Stimulated activated CD4-positive, alpha-beta T cell treated with anti-CD3 and anti-CD28 coated beads, Interleukin-15, amount 100 ng/mL, for 1 hour (primary cell): Measurements from ENCODE around the gene GTPBP6.
"Not testable (repeated sequence)": the region's sequence is repeated elsewhere in the genome, so short reads cannot be mapped to it uniquely, and the experiment has no call there.

Experiments used
- DNase-seq, 2 donors: peaks; one replicate each; pipeline ENCODE4 v3.0.0-alpha.2; 2020; ENCODE audit warnings: low read depth in 1 of 2, low spot score in 1 of 2

The GTPBP6 gene

DNA sequence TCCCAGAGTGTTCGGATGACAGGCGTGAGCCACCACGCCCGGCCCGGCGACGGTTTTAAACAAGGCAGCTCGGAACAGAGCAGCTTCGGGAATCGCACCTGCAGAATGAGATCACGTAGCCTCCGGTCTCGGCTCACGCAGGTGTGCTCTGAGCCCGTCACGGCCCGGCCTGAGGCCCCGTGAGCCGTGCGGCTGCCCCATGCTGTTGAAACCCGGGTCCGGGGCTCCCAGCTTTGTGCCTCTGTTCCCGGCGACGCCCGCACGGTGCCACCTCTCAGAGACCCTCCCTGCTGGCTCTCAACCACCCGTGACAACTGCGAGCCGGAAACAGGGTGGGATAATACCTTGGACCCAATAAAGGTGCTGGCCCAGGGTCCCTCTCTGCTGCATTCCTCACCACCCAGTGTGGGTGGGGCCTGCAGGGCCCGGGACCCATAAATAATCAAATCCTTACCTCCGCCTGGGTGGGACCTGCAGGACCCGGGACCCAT lies 50.8 kb downstream of the GTPBP6 start:
- DNase-seq, result no peak

DNA sequence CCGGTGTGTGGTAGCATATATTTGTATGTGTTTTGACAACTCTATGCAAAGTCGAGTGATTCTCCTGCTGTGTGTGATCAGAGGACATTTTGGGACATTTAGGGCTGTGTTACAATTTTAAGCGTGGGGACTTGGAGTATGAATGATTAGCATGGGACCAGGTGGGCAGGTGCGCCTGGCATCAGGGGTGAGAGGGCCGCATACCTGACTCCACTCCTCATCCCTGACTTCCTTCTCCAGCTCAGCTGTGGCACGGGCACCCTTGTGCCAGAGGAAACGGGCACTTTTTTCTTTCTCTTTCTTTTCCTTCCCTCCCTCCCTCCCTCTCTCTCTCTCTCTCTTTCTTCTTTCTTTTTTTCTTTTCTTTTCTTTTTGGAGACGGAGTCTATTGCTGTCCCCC lies 53.1 kb downstream of the GTPBP6 start:
- DNase-seq, result no peak

DNA sequence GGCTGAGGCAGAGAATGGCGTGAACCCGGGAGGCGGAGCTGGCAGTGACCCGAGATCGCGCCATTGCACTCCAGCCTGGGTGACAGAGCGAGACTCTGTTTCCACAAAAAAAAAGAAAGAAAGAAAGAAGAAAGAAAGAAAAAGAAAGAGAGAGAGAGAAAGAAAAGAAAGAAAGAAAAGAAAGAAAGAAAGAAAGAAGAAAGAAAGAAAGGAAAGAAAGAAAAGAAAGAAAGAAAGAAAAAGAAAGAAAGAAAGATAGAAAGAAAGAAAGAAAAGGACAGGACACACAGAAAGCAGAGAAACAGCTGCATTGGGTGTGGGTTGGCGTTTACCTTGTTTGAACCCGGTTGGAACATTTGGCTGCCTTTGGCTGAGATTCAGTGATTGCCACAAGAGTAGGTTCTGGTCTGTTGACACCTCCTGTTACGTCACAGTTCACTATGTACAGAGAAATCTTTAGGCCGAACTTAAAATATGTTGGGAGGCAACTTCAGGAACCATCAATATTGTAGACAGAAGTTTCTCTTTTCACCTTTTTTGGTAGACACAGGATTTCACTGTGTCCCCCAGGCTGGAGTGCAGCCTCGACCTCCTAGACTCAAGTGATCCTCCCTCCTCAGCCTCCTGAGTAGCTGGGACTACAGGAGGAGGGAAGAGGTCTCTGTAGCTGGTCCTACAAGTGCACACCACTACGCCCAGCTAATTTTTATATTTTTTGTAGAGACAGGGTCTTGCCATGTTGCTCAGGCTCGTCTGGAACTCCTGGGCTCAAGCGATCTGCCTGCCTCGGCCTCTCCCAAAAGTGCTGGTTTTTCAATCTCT lies 53.8 kb downstream of the GTPBP6 start:
- no peak for DNase-seq

DNA sequence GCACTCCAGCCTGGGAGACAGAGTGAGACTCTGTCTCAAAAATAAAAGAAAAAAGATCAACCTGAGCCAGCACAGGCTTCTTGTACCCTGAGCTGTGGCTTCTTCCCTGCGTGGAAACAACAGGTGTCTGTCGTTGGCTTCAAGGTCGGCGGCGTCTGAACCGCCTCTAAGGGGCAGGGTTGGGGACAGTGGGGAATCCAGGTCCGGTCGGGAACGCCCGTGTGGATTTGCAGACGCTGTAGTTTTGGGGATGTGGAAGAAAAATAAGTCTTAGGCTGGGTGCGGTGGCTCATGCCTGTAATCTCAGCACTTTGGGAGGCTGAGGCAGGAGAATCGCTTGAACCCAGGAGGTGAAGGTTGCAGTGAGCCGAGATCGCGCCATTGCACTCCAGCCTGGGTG lies 54.6 kb downstream of the GTPBP6 start:
- DNase-seq, result not testable (repeated sequence)

DNA sequence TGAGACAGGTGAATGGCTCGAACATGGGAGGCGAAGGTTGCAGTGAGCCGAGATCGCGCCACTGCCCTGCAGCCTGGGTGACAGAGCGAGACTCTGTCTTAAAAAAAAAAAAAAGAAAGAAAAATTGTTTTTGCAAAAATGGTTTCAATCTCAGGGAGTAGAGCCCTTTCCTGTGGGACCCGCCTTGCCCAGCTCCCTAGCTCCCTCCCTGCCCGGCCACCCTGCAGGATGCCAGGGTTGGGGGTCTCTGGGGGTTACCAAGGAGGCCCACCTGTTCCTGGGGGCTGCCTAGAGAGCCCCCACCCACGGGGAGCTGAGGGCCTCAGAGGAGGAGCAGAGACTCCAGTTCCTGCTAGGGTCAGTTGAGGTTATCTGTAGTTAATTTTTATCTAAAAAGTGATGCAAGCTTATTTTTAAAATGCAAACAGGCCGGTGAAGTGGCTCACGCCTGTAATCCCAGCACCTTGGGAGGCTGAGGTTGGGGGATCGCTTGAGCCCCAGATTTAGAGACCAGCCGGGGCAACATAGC lies 56.2 kb downstream of the GTPBP6 start:
- DNase-seq, result no peak

DNA sequence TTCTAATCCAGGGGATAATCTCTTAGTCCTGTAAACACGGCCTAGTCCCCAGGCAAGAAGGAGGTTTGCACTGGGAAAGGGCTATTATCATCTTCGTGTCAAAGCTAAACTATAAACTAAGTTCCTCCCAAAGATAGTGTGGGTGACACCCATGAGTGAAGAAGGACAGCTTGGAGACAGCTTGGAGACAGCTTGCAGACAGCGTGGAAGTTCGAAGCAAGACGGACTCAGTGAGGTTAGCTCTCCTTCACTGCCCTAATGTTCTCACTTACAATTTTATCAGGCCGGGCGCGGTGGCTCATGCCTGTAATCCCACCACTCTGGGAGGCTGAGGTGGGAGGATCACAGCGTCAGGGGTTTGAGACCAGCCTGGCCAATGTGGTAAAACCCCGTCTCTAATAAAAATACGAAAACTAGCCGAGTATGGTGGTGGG lies 56.7 kb downstream of the GTPBP6 start:
- no peak for DNase-seq

DNA sequence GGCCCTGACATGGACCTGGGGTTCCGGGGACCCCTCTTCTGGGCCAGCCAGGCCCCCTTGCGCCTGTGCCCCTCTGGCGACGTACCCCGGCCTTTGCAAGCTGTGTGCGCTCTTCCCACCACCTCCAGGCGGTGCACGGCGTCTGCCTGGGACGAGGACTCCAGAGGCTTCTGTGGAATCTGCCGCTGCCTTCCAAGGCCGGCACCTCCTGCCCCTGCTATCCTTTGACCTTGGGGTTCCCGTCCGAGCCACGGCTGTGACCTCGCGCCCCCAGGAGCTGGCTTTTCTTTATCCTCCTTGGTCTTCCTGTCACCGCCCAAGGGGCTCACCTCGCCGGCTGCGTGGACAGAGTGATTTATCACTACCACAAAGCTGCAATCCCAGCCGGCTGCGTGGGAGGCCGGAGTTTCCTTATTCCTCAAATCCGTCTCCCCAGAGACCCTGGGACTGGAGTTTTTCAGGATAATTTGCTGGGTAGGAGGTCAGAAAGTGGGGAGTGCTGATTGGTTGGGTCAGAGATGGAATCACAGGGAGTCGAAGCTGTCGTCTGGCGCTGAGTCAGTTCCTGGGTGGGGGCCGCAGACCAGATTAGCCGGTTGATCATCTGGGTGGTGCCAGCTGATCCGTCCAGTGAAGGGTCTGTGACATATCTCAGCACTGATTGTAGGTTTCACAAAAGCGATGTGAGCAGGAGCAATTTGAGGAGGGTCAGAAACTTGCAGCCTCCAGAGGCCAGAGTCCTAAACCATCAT lies 57.3 kb downstream of the GTPBP6 start:
- DNase-seq, result no peak

DNA sequence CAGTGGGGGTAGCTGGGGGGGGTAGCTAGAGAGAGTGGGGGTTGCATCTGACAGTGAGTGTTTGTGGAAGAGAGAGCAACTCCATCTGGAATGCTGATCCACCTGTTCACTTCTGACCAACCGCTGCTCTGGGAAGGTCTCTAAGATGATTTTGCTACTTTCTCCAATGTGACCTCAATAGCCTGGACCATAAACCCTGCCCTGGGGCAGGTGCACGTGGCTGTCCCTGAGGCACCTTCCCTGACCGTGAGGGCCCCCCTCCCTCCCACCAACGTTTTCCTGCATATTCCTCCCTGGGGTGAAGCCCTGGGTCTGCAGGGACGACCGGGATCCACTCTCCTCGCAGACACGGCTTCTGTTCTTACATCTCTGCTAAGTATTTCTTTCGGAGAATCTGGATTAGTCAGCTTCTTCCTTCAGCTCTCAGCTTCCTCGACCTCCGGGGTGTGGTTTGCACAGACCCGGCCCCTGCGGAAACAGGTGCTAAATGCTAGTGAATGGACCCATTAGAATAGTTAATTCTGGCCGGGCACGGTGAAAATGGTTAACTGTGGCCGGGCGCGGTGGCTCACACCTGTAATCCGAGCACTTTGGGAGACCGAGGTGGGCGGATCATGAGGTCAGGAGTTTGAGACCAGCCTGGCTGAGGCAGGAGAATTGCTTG lies 58.8 kb downstream of the GTPBP6 start:
- DNase-seq, result no peak

DNA sequence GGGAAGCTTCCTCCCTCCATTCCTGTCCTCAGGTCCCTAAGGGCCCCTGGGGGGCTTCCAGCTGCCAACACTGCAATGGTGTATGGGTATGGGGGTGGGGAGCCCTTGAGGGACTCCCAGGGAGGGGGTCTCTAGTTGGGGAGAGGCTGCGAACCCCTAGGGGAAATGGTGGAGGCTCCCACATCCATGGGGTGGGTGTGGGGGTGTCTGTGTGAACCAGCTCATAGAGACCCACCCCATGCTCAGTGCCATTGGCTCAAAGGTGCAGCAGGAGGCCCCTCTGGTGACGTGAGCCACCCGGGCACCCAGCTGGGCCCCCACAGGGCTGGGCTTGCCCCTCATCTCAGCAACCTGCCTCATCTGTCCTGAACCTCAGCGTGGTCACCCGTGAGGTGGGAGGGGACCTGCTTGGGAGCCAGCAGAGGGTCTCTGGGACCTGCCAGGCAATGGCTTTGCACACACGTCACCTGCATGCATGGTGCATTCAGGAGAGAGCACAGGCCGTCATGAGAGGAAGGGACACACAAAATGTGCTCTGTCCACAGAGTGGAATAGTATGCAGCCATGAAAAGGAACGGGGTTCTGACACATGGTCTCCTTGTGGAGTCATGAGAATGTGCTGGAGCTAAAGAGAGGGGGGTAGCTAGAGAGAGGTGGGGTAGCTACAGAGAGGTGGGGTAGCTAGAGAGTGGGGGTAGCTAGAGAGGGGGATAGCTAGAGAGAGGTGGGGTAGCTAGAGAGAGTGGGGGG lies 60.1 kb downstream of the GTPBP6 start:
- no peak for DNase-seq

DNA sequence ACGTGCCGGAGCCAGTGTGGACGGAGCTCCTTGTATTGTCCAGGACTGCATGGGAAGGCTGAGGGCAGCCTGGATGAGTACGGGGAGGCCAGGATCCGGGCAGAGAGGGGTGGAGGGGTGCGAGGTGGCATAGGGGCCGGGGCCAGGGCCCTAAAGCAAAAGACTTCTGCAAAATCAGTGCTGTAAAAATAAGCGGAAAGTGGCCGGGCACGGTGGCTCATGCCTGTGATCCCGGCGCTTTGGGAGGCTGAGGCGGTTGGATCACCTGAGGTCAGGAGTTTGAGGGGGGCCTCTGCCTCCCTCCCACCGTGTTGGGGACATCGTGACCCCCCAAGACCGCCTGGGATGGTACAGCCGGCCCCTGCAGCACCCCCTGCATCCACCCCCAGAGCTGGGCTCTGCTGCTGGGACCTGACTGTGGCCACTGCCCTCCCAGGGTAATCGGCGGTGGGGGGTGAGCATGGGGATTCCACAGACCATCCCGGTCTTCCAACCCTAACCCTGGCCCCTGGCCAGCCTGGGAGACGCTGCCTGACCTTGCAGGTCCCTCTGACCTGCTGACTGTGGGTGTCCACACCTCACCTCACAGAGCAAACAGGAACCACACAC lies 60.8 kb downstream of the GTPBP6 start:
- no peak for DNase-seq

DNA sequence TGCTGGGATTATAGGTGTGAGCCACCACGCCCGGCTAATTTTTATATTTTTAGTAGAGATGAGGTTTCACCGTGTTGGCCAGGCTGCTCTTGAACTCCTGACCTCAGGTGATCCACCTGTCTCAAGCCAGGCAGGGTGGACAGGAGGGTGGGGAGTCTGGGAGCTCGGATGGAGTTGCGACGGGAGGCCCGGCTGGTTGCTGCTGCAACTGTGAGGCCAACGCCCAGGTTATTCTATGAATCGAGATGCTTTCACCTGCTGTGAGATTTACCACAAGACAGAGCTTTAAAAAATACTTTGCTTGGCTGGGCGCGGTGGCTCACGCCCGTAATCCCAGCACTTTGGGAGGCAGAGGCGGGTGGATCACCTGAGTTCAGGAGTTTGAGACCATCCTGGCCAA lies 61.5 kb downstream of the GTPBP6 start:
- not testable (repeated sequence) for DNase-seq

DNA sequence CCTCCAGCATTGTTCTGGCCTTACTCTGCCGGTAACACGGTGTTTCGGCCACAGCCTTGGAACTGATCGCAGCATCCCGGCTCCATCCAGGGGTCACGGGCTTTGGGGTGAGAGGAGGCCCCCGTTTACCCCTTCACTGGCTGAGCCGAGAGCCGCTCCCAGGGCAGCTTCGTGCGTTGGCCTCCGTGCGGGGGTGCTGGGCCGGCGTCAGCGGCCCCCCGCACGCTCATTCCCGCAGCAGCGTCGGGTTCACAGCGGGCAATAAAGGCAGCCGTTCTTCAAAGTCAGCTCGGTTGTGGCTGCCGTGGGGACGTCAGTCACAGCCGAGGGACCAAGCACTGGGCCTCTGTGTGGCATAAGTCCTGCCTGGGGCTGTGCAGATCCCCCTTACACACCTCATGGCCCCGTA lies 62.7 kb downstream of the GTPBP6 start:
- no peak for DNase-seq
